Activated T-cell treated with anti-CD3 and anti-CD28 coated beads, Interleukin-2, amount 50 U/mL, for 72 hours (primary cell): ENCODE measurements around the gene TIAM1. TPM values are rescaled to one million over a fixed set of nuclear protein-coding genes. Genes with fewer than 3 reads are reported as not detected.
A peak's percentile ranks its signal among the peaks of the same experiment; 100 is the strongest.
"Not testable (repeated sequence)": the region's sequence is repeated elsewhere in the genome, so short reads cannot be mapped to it uniquely, and the experiment has no call there.

Experiments
- ATAC-seq, 2 donors: fragments of 150-1000 bp; cut with Tn5 transposase; replicated peaks in 1 of 2; 2 replicates each; pipeline ENCODE4 v1.10.0; 2021; ENCODE audit warnings: moderate library complexity in 2 of 2, mild to moderate bottlenecking in 1 of 2
- DNase-seq, 2 donors: peaks; one replicate each; pipeline ENCODE4 v3.0.0; 2021 to 2022; ENCODE audit warnings: mixed read lengths in 1 of 2
- H3K27ac Mint-ChIP-seq: one replicate; pipeline ENCODE4 v1.8.0; 2022; ENCODE audit warnings: mild to moderate bottlenecking, moderate library complexity, mixed read lengths
- H3K27me3 Mint-ChIP-seq: one replicate; pipeline ENCODE4 v1.8.0; 2022; ENCODE audit warnings: low read depth, mixed read lengths
- H3K36me3 Mint-ChIP-seq, 2 donors: one replicate each; pipeline ENCODE4 v1.8.0; 2022; ENCODE audit warnings: mixed read lengths in 2 of 2, mild to moderate bottlenecking in 1 of 2; ENCODE audit not compliant: insufficient read depth in 2 of 2
- H3K4me1 Mint-ChIP-seq: one replicate; pipeline ENCODE4 v1.8.0; 2022; ENCODE audit warnings: low read depth, mixed read lengths
- H3K4me3 Mint-ChIP-seq, 2 donors: one replicate each; pipeline ENCODE4 v1.8.0; 2022; ENCODE audit warnings: mild to moderate bottlenecking in 2 of 2, mixed read lengths in 2 of 2, moderate library complexity in 2 of 2
- H3K9me3 Mint-ChIP-seq, 2 donors: one replicate each; pipeline ENCODE4 v1.8.0; 2022; ENCODE audit warnings: mixed read lengths in 2 of 2
- total RNA-seq, 2 donors: library from RNA; stranded (reverse); gene quantifications; one replicate each; pipeline ENCODE4 v1.2.3, GENCODE V29; 2022

The TIAM1 gene
- total RNA-seq, 2 donors from 2014 or later, result 62.2 to 63.7 TPM

DNA sequence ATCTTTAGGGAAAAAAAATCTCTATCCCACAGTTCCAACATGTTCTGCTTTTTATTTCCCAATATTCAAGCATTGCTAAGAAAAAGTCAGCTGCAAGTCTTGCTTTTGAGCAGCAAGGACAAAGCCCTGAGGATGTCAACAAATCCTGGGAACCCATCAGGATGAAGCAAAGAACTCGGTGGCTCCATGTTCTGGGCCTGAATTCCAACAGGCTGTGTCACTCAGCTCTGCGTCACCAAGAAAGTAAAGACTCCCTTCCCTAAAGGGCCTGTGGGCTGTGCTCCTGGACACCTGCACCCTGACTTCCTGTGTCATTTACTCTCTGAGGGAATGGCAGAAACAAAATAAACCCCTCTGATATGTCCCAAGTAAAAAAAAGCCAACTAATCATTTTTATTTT is 95.5 kb downstream of the TIAM1 start:
- Mint-ChIP-seq H3K36me3 (peaks cover 8 to 34% of the 10 kb centered on the region in 2 donors), H3K4me1 (no peaks in the 10 kb centered on the region), H3K9me3 (peaks cover 0 to 10% of the 10 kb centered on the region in 2 donors), H3K27ac (no peak overlapping the region), H3K27me3 (no peaks in the 10 kb centered on the region), H3K4me3 (no peak overlapping the region)
- ATAC-seq (no peak), DNase-seq (no peak)

DNA sequence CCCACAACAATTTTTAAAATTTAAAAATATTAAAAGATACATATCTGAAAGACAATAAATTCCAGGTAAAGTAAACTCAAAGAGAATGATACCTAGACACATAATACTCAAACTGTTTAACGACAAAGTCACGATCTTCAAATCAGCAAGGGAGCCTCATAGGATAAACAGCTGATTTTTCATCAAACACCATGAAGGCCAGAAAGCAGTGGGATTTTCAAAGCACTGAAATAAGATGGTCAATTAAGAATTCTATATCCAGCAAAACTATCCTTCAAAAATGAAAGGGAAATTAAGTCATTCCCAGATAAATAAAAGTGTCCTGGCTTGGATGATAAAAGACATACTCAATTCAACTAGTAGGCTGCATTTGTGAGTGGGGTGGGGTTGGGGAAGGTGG is 100.5 kb downstream of the TIAM1 start:
- Mint-ChIP-seq H3K27me3 (no peaks in the 10 kb centered on the region), H3K36me3 (peaks cover 30 to 52% of the 10 kb centered on the region in 2 donors), H3K4me1 (no peaks in the 10 kb centered on the region), H3K4me3 (no peak overlapping the region), H3K9me3 (peaks cover 5 to 23% of the 10 kb centered on the region in 2 donors), H3K27ac (no peak overlapping the region)
- DNase-seq, result no peak
- no peak for ATAC-seq

DNA sequence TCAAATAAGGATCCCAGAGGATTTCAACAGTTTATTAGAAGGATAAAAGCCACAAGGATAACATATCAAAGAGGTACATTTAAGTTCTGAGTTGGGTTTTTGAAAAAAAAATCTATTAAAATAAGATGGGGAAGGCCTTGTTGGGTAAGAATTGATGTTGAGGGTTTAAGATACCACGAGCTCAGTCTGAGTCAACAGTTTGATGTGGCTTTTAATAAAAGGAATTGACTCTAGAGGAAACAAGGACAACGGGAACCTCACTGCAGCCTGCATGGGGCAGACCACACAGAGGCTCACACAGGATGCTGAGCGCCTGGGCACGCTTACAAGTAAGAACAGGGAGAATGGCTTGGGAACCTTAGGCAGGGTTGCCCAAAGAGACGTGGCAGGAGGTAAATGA is 107.5 kb downstream of the TIAM1 start:
- Mint-ChIP-seq H3K27me3 (no peaks in the 10 kb centered on the region), H3K27ac (no peak overlapping the region), H3K4me1 (peaks cover 23% of the 10 kb centered on the region), H3K36me3 (peaks cover 17 to 33% of the 10 kb centered on the region in 2 donors), H3K4me3 (peak overlapping the region in 1 of 2 donors; percentile 21), H3K9me3 (peaks cover 3 to 9% of the 10 kb centered on the region in 2 donors)
- DNase-seq (peak; percentile 10 to 14), ATAC-seq (peak; percentile 59 to 63)

DNA sequence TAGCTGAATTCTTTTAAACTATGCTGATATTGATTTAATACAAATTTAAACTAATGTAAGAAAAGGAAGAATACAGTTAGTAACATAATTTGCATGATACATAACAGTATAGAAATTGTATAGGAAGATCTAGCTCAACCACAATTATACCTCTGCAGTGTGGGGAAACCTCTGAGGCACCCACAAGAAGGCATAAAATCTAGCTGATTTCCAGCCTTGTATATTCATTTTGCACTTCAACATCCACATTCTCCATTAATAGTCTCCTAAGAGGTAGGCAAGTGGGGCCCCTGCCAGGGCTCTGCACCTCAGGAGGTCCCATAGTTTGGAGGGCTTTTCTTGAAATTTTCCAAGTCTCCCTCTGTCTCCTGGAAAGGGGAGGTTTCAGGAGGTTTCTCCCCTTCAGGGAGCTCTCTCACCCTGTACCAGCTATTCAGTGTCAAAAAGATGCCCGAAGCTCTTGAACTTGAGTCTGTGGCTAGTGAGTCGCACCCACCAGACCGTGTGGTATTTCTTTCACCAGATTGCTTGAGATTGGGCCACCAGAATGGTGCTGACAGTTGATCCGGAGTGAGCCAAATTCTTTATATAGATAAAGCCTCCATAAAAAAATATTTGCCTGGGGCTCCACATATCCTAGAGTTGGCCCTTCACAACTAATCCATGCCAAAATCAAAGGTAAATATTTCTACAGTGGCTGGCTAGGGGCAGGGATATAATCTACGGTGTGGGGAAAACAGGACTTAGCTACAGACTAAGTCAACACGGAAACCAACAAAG is 108.2 kb downstream of the TIAM1 start:
- peak overlapping the region; percentile 35 for H3K27ac Mint-ChIP-seq

DNA sequence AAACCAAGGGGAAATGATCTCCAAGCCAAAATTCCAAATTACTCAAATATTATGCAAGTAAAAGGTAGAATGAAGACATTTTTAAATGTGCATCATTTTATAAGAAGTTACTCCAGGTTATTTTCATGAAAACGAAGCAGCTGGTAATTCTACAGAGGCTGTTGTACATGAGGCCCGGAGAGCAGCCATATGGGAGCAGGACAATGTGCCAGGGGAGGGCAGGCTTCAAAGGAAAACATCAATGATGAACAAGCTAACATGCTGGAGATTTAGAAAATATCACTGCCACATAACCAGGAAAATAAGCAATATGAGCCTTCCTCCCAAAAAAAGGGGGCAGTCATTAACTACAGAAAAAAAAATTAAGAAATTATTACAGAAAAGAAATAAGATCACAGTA is 109.1 kb downstream of the TIAM1 start:
- ATAC-seq, result no peak
- Mint-ChIP-seq H3K27ac (no peak overlapping the region), H3K9me3 (peaks cover 0 to 2% of the 10 kb centered on the region in 2 donors), H3K27me3 (no peaks in the 10 kb centered on the region), H3K4me3 (no peak overlapping the region), H3K4me1 (peaks cover 23% of the 10 kb centered on the region), H3K36me3 (peaks cover 6 to 18% of the 10 kb centered on the region in 2 donors)
- no peak for DNase-seq

More for the DNA sequence above, 108.2 kb downstream of the TIAM1 start:
- Mint-ChIP-seq H3K4me1 (peaks cover 23% of the 10 kb centered on the region), H3K36me3 (peaks cover 12 to 26% of the 10 kb centered on the region in 2 donors), H3K4me3 (no peak overlapping the region), H3K27me3 (no peaks in the 10 kb centered on the region), H3K9me3 (peaks cover 3 to 7% of the 10 kb centered on the region in 2 donors)
- peak; percentile 84 to 92 for ATAC-seq
- peak; percentile 19 to 46 for DNase-seq

DNA sequence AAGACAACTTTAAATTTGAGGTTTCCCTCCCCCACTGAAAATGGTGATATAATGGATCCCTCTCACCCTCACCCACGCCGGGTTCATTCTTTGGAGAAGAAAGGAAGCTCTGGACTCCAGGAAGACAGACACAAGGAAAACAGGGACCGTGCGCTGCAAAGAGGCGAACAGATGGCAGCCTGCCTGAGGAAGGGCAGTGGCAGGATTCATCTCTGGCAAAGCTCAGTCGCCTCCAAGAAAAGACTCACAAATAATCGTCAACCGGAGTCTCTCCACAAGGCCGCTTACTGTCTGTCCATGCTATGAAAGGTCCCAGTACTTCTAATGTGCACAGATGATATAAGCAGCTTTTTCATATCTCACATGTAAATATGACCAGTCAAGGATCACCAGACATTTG is 110.3 kb downstream of the TIAM1 start:
- Mint-ChIP-seq H3K4me1 (peaks cover 27% of the 10 kb centered on the region), H3K27ac (no peak overlapping the region), H3K4me3 (no peak overlapping the region), H3K36me3 (peaks cover 4 to 18% of the 10 kb centered on the region in 2 donors), H3K9me3 (peaks cover 0 to under 1% of the 10 kb centered on the region in 2 donors), H3K27me3 (no peaks in the 10 kb centered on the region)
- no peak for ATAC-seq
- no peak for DNase-seq

DNA sequence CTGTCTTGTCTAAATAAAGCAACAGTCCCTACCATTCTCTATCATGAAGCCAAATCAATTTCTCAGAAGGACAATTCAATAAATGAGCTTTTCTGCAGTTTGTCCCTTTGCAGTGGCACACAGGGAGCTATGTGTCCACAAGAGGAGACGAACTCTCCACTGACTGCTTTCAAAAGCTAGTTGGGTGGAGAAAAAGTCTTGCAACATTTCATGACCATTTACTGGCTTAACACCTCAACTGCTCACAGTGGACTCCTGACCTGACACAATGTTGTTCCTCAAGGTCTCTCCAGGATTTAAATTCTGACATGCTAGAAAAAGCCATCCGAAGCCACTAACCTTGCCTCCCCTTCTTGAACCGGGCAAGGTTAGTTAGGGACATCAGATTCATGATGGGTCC is 111.7 kb downstream of the TIAM1 start:
- peaks cover 4 to 17% of the 10 kb centered on the region in 2 donors for H3K36me3 Mint-ChIP-seq
- peaks cover 35% of the 10 kb centered on the region for H3K4me1 Mint-ChIP-seq
- H3K9me3 Mint-ChIP-seq, result no peaks in the 10 kb centered on the region
- no peak overlapping the region for H3K27ac Mint-ChIP-seq
- no peak overlapping the region for H3K4me3 Mint-ChIP-seq
- no peaks in the 10 kb centered on the region for H3K27me3 Mint-ChIP-seq
- DNase-seq, result no peak
- no peak for ATAC-seq

DNA sequence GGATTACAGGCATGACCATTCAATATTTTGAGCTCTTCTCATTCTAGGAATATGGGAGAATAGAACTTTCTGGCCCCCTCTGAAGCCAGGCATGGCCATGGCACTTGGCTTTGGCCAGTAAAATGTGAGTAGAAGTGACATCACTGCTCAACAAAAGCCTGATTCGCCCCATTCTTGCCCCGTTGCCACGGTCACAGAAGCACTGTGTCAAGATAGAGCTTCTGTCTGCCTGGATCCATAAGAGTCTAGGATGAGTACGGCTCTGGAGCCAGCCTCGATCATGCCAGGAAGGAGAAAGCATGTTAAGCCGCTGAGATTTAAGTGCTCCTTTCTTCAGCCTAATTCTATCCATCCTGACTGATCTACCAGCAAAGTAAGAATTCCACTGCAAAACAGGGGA is 113.1 kb downstream of the TIAM1 start:
- Mint-ChIP-seq H3K27me3 (no peaks in the 10 kb centered on the region), H3K27ac (no peak overlapping the region), H3K4me1 (peaks cover 27% of the 10 kb centered on the region), H3K36me3 (peaks cover 4 to 17% of the 10 kb centered on the region in 2 donors), H3K9me3 (no peaks in the 10 kb centered on the region), H3K4me3 (no peak overlapping the region)
- ATAC-seq (no peak), DNase-seq (no peak)

DNA sequence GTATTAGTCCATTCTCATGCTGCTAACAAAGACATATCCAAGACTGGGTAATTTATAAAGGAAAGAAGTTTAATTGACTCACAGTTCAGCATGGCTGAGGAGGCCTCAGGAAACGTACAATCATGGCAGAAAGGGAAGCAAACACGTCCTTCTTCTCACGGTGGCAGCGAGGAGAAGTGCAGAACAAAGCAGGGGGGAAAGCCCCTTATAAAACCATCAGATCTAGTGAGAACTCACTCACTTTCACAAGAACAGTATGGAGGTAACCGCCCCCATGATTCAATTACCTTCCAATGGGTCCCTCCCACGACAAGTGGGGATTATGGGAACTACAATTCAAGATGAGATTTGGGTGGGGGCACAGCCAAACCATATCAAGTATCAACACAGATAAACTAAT is 115.3 kb downstream of the TIAM1 start:
- ATAC-seq (peak; percentile 51 to 63), DNase-seq (peak in 1 of 2 donors; percentile 8)
- not testable (repeated sequence) for H3K27ac Mint-ChIP-seq, H3K4me3 Mint-ChIP-seq, H3K27me3 Mint-ChIP-seq, H3K9me3 Mint-ChIP-seq
- Mint-ChIP-seq H3K4me1 (peaks cover 15% of the 10 kb centered on the region), H3K36me3 (peaks cover 3 to 17% of the 10 kb centered on the region in 2 donors)

DNA sequence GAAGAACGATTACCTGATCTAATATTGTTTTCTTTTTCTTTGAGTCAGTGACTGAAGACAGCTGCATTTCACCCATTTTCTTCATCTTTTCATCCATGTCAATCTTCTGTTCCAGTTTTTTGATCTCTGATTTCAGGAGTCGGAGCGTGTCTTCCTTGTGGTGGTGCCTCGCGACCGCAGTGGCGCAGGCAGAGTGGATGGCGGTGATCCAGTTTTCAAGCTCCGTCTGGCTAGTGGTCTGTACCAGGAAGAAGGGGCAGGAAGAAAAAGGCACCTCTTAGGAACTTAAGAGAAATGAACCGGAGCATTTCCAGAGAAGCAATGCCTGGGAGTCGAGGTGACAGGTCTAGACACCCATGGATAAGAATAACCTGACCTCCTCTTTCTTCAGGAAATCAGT is 118.3 kb downstream of the TIAM1 start:
- Mint-ChIP-seq H3K27me3 (no peaks in the 10 kb centered on the region), H3K4me3 (no peak overlapping the region), H3K4me1 (peaks cover 15% of the 10 kb centered on the region), H3K9me3 (no peaks in the 10 kb centered on the region), H3K36me3 (peaks cover 4 to 16% of the 10 kb centered on the region in 2 donors), H3K27ac (no peak overlapping the region)
- ATAC-seq (no peak), DNase-seq (no peak)

DNA sequence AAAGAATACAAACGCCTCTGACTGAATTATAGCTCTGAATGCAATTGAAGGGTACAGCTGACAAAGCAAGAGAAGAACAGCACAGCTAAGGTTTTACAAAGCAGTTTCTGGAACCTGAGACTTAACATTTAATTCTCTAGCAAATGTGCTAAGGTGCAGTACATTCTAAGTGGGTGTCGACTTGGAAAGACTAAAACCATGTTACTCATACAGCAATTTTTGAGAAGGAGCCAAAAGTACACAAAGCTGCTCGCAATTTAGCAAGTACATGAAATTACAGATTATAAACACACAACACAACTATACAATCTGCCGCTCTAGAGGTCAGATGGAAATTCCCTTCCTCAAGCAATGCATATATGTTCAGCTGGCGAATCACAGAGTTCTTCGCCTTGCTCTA is 121.9 kb downstream of the TIAM1 start:
- no peak overlapping the region for H3K4me3 Mint-ChIP-seq
- H3K9me3 Mint-ChIP-seq, result no peaks in the 10 kb centered on the region
- DNase-seq (no peak), ATAC-seq (no peak)
- no peak overlapping the region for H3K27ac Mint-ChIP-seq
- H3K4me1 Mint-ChIP-seq, result peaks cover 16% of the 10 kb centered on the region
- peaks cover 3 to 10% of the 10 kb centered on the region in 2 donors for H3K36me3 Mint-ChIP-seq
- H3K27me3 Mint-ChIP-seq, result no peaks in the 10 kb centered on the region

DNA sequence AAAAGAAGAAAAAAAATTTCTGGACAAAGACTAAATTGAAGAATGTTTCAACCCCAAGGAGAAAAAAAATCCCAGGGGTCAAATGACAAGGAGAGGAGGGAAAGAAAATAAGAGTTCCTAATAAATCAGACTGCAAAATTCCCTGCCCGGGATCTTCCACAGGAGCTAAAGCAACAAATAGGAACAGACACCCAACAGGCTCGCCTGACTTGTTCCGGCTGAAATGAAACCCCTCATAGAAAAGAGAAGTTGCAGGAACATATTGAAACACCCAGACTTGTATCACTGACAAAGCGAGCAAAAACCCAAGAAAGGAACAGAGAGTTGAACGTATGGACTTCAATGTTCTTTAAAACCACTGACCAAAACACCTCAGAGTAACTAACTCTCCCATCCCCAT is 123.0 kb downstream of the TIAM1 start:
- Mint-ChIP-seq H3K27me3 (no peaks in the 10 kb centered on the region), H3K4me1 (peaks cover 15% of the 10 kb centered on the region), H3K9me3 (no peaks in the 10 kb centered on the region), H3K36me3 (peaks cover 3 to 10% of the 10 kb centered on the region in 2 donors), H3K27ac (no peak overlapping the region), H3K4me3 (no peak overlapping the region)
- no peak for DNase-seq
- ATAC-seq, result no peak

DNA sequence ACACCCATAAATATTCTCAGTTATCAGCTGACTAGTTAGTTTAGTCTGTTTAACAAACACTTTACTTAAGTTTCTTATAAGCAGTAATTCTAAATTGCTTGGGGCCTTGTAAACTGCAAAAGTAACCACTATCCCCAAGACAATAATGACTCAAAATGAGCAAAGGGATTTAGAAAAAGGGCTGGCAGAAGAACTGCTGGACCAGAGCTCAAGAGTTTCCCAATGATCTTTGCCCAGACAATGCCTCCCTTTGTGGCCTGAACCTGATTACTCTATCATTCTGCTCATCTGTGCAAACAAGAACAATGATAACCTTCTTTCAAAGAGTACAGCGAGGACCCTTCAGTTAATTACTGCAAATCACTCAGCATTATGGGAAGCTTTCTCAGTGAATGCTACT is 123.5 kb downstream of the TIAM1 start:
- H3K27me3 Mint-ChIP-seq, result no peaks in the 10 kb centered on the region
- ATAC-seq, result no peak
- H3K36me3 Mint-ChIP-seq, result peaks cover 3 to 7% of the 10 kb centered on the region in 2 donors
- H3K27ac Mint-ChIP-seq, result no peak overlapping the region
- H3K4me1 Mint-ChIP-seq, result peaks cover 15% of the 10 kb centered on the region
- H3K4me3 Mint-ChIP-seq, result no peak overlapping the region
- no peaks in the 10 kb centered on the region for H3K9me3 Mint-ChIP-seq
- no peak for DNase-seq
